Adipose tissue (tissue), 3 donors: Measurements from ENCODE around the gene IFIT1B. TPM values are rescaled to one million over a fixed set of nuclear protein-coding genes. Genes with fewer than 3 reads are reported as not detected.
"Not testable (repeated sequence)": the region's sequence is repeated elsewhere in the genome, so short reads cannot be mapped to it uniquely, and the experiment has no call there.

Source experiments
- H3K27ac ChIP-seq: one replicate; pipeline ENCODE4 v1.5.1; 2013; ENCODE audit warnings: low read depth, low read length
- WGBS, 3 donors: extraction: QIAGEN DNeasy Blood & Tissue Kit; methylation state at CpG; one replicate each; pipeline ENCODE4 v1.1.7; 2013; 5-methylcytosine and 5-hydroxymethylcytosine counted together
- polyA plus RNA-seq, 3 donors: library from polyadenylated mRNA; stranded (reverse); fragments of 200-250 nt; gene quantifications; one replicate each; pipeline ENCODE4 v1.2.3, GENCODE V29; 2013
- donor health status: healthy with polysubstance abuse.
- donor health status: Bipolar disorder and iron deficiency.
- donor health status: healthy.

Gene IFIT1B
- polyA plus RNA-seq, 3 donors = not detected

DNA sequence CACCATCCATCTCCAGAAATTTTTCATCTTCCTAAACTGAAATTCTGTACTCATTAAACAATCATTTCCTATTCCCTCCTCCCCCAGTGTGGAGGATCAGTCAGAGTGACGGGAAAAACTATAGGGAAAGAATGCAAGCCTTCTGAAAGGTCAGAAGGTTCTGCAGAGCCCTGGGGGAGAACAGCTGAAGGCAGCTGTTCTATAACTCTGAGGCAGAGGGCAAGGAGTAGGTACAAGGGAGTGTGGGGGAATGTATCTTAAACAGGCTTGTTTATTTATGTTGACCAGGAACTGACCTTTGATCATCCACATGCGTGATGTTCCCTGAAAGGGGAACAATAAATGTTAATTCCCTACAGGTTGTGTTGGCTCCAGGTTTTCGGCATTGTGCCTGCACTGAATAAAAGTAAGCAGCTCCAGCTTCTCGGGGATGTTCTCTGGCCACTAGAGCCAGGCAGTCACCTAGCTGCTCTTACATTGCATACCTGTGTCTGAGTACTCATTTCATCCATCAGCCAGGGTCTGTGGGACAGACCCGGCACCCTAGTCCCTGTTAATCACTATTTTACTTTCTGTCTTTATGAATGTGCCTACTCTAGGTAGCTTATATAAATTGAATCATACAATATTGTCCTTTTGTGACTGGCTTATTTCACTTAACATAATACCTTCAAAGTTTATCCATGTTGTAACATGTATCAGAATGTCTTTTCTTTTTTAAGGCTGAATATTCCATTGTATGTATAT, 20.3 kb downstream of the IFIT1B start:
- no peak overlapping the region for H3K27ac ChIP-seq
- 65 to 80% (median 76%) methylated on average over 5 of the region's 5 CpGs for whole genome bisulfite sequencing, 3 donors

DNA sequence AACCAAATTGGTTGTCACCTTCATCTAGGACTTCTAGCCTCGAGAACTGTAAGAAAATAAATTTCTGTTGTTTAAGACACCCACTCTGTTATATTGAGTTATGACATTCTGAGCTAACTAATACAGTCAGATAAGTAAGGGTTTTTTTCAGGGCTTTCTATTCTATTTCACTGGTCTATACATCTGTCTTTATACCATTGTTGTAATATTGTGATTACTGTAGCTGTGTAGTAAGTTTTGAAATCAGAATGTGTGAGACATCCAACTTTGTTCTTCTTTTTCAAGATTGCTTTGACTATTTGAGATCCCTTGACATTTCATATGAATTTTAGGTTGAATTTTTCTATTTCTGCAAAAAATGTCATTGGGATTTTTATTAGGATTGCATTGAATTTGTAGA, 22.1 kb downstream of the IFIT1B start:
- WGBS, 3 donors = 93 to 97% (median 93%) methylated on average over 1 of the region's 1 CpG
- no peak overlapping the region for H3K27ac ChIP-seq

GRCh38 chr10:89403043-89403442, 25.2 kb downstream of the IFIT1B start:
- WGBS, 3 donors = 89 to 93% (median 93%) methylated on average over 2 of the region's 2 CpGs
- no peak overlapping the region for H3K27ac ChIP-seq

- WGBS, 3 donors = 82 to 94% (median 93%) methylated on average over 11 of the region's 11 CpGs
- no peak overlapping the region for H3K27ac ChIP-seq
These were observed 26.5 kb downstream of the IFIT1B start for GRCh38 chr10:89404104-89405047.

GRCh38 chr10:89406178-89406577, 28.3 kb downstream of the IFIT1B start:
- WGBS, 3 donors = 94 to 98% (median 98%) methylated on average over 9 of the region's 9 CpGs
- not testable (repeated sequence) for H3K27ac ChIP-seq

- H3K27ac ChIP-seq = not testable (repeated sequence)
- 96 to 99% (median 98%) methylated on average over 3 of the region's 3 CpGs for WGBS, 3 donors
These were observed 29.9 kb downstream of the IFIT1B start for GRCh38 chr10:89407792-89408191.

- 73 to 97% (median 96%) methylated on average over 5 of the region's 5 CpGs for WGBS, 3 donors
- H3K27ac ChIP-seq = not testable (repeated sequence)
These were observed 31.4 kb downstream of the IFIT1B start for GRCh38 chr10:89409282-89409681.

DNA sequence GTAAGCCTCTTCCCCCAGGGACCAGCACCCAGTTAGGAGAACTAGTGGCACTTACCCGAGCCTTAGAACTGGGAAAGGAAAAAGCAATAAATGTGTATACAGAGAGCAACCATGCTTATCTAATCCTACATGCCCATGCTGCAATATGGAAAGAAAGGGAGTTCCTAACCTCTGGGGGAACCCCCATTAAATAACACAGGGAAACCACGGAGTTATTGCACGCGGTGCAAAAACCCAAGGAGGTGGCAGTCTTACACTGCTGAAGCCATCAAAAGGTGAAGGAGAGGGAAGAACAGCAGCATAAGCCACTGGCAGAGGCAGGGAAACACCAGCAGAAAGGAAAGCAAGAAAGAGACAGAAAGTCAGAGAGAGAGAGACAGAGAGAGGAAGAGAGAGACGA, 32.7 kb downstream of the IFIT1B start:
- not testable (repeated sequence) for H3K27ac ChIP-seq
- 78 to 95% (median 84%) methylated on average over 5 of the region's 5 CpGs for WGBS, 3 donors

DNA sequence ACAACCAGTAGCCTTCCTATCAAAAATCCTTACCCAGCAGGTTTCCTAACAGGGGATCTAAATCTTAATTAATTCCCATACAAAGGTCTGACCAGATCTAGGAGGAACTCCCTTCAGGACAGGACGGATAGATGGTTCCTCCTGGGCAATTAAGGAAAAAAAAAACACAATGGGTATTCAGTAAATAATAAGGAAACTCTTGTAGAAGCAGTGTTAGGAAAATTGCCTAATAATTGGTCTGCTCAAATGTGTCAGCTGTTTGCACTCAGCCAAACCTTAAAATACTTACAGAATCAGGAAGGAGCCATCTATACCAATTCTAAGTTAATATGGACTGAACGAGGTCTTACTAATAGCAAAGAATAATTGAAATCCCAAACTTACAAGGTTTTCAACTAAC, 33.3 kb downstream of the IFIT1B start:
- H3K27ac ChIP-seq = not testable (repeated sequence)
- 51 to 88% (median 66%) methylated on average over 2 of the region's 2 CpGs for WGBS, 3 donors

DNA sequence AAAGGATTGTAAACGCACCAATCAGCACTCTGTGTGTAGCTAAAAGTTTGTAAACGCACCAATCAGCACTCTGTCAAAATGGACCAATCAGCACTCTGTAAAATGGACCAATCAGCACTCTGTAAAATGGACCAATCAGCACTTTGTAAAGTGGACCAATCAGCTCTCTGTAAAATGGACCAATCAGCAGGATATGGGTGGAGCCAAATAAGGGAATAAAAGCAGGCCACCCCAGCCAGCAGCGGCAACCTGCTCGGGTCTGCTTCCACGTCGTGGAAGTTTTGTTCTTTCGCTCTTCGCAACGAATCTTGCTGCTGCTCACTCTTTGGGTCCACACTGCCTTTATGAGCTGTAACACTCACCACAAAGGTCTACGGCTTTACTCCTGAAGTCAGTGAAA, 34.4 kb downstream of the IFIT1B start:
- H3K27ac ChIP-seq = not testable (repeated sequence)
- 88 to 95% (median 92%) methylated on average over 10 of the region's 10 CpGs for WGBS, 3 donors

DNA sequence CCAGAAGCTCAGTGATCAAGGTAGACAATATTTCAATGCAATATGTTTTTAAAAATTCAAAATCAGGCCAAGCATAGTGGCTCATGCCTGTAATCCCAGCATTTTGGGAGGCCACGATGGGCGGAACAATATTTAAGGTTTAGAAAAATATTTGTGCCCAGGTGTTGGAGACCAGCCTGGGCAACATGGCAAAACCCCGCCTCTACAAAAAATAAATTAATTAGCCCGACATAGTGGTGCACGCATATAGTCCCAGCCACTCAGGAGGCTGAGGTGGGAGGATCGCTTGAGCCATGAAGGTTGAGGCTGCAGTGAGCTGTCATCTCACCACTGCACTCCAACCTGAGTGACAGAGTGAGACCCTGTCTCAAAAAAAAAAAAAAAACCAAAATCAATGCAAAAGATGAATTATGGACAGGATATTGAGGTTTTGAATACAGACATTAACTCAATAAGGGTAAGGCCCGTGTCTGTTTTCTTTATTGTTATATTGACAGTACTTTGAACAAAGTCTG, 35.6 kb downstream of the IFIT1B start:
- no peak overlapping the region for H3K27ac ChIP-seq
- 81 to 88% (median 81%) methylated on average over 7 of the region's 7 CpGs for WGBS, 3 donors

GRCh38 chr10:89414146-89414878, 36.5 kb downstream of the IFIT1B start, which contains the start of gene IFIT5:
TSS of gene IFIT5 (plus strand) at chr10:89414568. CDS start at chr10:89414799, 231 bp downstream.
- 0 to 1% (median 0%) methylated on average over 42 to 48 of the region's 48 CpGs for WGBS, 3 donors
- H3K27ac ChIP-seq = peak within 1 kb of the TSS; percentile 76

- peak overlapping the region; percentile 76 for H3K27ac ChIP-seq
- WGBS, 3 donors = 1% methylated on average over 49 to 66 of the region's 66 CpGs
These were observed 37.3 kb downstream of the IFIT1B start for GRCh38 chr10:89414879-89415821.

DNA sequence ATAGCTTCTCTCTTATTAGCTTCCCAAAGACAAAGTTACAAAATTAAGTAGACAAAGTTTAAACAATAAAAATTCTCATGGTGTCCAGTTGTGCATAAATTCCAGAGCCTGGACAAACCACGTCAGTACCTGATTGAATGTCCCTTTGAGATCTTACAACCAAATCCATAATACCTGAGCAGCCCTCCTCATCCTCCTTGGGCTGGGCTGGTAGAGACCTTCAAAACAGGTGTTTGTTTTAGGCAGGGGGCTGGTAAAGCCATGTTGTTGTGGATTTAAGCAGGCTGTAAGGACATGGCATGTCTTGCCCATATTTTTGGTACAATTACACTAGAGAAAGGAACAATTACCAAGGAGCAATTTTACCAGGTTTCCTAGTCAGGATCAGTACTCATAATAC, 38.6 kb downstream of the IFIT1B start:
- H3K27ac ChIP-seq = no peak overlapping the region
- WGBS, 3 donors = 69 to 94% (median 93%) methylated on average over 1 of the region's 1 CpG

DNA sequence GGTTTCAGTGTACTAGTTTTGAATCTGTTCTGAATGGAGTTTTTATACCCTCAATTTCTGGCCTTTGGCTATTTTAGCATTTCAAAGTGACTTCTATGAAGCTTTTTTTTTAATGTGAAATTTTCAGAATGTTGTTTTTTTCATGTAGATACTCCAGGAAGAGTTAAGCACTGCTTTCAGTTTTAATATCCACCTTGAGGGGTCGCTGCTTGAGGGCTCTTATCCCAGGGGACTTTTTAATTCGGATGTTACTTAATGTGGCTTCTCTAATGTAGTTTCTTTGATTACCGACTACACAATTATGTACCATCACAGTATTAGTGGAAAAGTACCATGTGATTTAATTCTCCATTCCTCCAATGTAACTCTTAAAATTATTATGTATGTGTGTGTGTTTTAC, 41.7 kb downstream of the IFIT1B start:
- WGBS, 3 donors = 39 to 64% (median 41%) methylated on average over 3 of the region's 3 CpGs
- H3K27ac ChIP-seq = no peak overlapping the region

DNA sequence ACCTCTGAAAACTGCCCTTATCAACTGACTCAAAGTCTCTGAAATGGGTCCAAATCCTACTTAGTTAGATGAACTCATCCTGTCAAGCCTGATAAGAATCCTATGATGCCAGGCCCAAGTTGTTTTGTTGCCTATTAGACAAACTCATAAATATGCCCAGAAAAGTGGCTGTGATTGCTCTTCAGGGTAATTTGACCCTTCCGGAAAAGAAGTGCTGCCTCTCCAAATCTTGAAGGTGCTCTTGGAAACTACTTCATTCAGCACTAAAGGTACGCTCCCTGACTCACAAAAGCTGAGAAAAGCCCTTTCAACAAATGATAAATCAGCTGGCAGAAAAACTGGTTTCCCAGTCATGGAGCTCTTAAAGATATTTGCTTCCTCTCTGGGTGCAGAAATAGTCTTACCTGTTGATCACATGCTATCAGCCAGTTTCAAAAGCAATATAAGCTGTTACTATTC, 43.2 kb downstream of the IFIT1B start:
- no peak overlapping the region for H3K27ac ChIP-seq
- 87 to 91% (median 88%) methylated on average over 2 of the region's 2 CpGs for WGBS, 3 donors

GRCh38 chr10:89425000-89425399, 47.1 kb downstream of the IFIT1B start:
- H3K27ac ChIP-seq = no peak overlapping the region
- WGBS, 3 donors = 48 to 85% (median 76%) methylated on average over 5 of the region's 5 CpGs
